Endodermal cell (in vitro differentiated cells): ENCODE measurements around the gene WHRN. TPM values are rescaled to one million over a fixed set of nuclear protein-coding genes. Genes with fewer than 3 reads are reported as not detected.

ENCODE experiments used
- DNase-seq: peaks from one replicate; pipeline ENCODE4 v3.0.0-alpha.2; 2017
- H3K27ac ChIP-seq: 2 replicates; pipeline ENCODE4 v1.5.1; 2013; ENCODE audit warnings: mild to moderate bottlenecking, low read depth, low read length, moderate library complexity
- H3K27me3 ChIP-seq: 2 replicates; pipeline ENCODE4 v1.6.1; 2013; ENCODE audit warnings: mild to moderate bottlenecking, low read length, moderate library complexity; ENCODE audit not compliant: insufficient read depth, control insufficient read depth, poor library complexity, severe bottlenecking
- H3K36me3 ChIP-seq: 2 replicates; pipeline ENCODE4 v1.7.0; 2013; ENCODE audit warnings: mild to moderate bottlenecking, low read length, moderate library complexity; ENCODE audit not compliant: control insufficient read depth, insufficient read depth
- H3K4me1 ChIP-seq: one replicate; pipeline ENCODE4 v1.7.0; 2013; ENCODE audit warnings: low read length; ENCODE audit not compliant: control insufficient read depth, insufficient read depth
- H3K4me3 ChIP-seq: 2 replicates; pipeline ENCODE4 v1.5.1; 2013; ENCODE audit warnings: mild to moderate bottlenecking, low read length, moderate library complexity
- H3K9ac ChIP-seq: 2 replicates; pipeline ENCODE4 v1.6.1; 2013; ENCODE audit warnings: mild to moderate bottlenecking, low read length, moderate library complexity; ENCODE audit not compliant: poor library complexity, severe bottlenecking; ENCODE audit errors: extremely low read depth
- H3K9me3 ChIP-seq: 2 replicates; pipeline ENCODE4 v1.6.1; 2013; ENCODE audit warnings: mild to moderate bottlenecking, low read length, moderate library complexity; ENCODE audit not compliant: control insufficient read depth
- H3K27ac Mint-ChIP-seq: 2 replicates; pipeline ENCODE4 v1.8.0; 2020; ENCODE audit warnings: mixed read lengths
- H3K27me3 Mint-ChIP-seq: 2 replicates; pipeline ENCODE4 v1.8.0; 2021; ENCODE audit warnings: mild to moderate bottlenecking, mixed read lengths; ENCODE audit not compliant: insufficient read depth
- H3K36me3 Mint-ChIP-seq: 2 replicates; pipeline ENCODE4 v1.8.0; 2020; ENCODE audit warnings: low read depth, mixed read lengths
- H3K4me1 Mint-ChIP-seq: 2 replicates; pipeline ENCODE4 v1.8.0; 2020; ENCODE audit warnings: mixed read lengths
- H3K4me3 Mint-ChIP-seq: 2 replicates; pipeline ENCODE4 v1.8.0; 2020; ENCODE audit warnings: mild to moderate bottlenecking, moderate library complexity, mixed read lengths
- H3K9me3 Mint-ChIP-seq: 2 replicates; pipeline ENCODE4 v1.8.0; 2020; ENCODE audit warnings: mild to moderate bottlenecking, mixed read lengths
- CTCF ChIP-seq: fragments of 200-600 bp; sonication (generic); conservative IDR thresholded peaks from 2 replicates; pipeline ENCODE4 v1.5.0; 2021; ENCODE audit warnings: antibody characterized with exemption, mild to moderate bottlenecking
- WGBS, 2 experiments: methylation state at CpG; one replicate each; pipeline versions ENCODE4 v1.1.5 to v1.1.7; 2013; ENCODE audit warnings: missing lambda C conversion rate in 2 of 2, mixed read lengths in 1 of 2; ENCODE audit not compliant: insufficient coverage in 1 of 2, insufficient read length in 1 of 2; 5-methylcytosine and 5-hydroxymethylcytosine counted together
- total RNA-seq, 2 donors: library from RNA; stranded (reverse); fragmentation: NEBNext Ultra II Directional in 1 of 2; extraction: Animal tissue kit (Norgen Biotek cat#: 25700) in 1 of 2; gene quantifications; 2 replicates in 1 of 2; 3 replicates in 1 of 2; pipeline ENCODE4 v1.2.1, GENCODE V29; 2021

WHRN gene
- total RNA-seq, 2 donors from 2014 or later, result 7.0 to 12.8 TPM

DNA sequence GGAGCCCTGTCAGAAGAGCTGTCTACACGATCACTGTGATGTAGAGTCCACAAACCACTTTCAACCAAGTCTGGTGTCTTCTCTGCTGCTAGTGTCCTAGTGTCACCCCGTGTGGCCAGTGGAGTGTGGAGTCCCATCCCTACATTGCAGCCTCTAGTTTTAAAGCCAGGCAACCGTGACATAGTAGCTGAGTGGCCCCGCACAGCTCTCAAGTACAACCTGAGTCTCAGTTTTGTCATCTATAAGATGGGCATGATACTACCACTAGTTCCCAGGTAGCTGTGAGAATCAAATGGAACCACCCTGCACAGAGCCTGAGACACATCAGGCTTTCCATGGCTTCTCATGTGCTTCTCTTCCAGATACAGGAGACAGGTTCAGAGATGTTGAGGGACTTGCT, 74.3 kb downstream of the WHRN start:
- Mint-ChIP-seq H3K9me3 (no peaks in the 10 kb centered on the region), H3K4me1 (no peaks in the 10 kb centered on the region), H3K4me3 (no peak overlapping the region), H3K27ac (no peak overlapping the region), H3K36me3 (no peaks in the 10 kb centered on the region), H3K27me3 (peaks cover 2% of the 10 kb centered on the region)
- DNase-seq, result no peak
- WGBS, 2 experiments, result 88 to 91% methylated on average over 4 of the region's 4 CpGs
- no peak overlapping the region for H3K9ac ChIP-seq
- H3K4me1 ChIP-seq, result no peaks in the 10 kb centered on the region
- H3K27me3 ChIP-seq, result no peaks in the 10 kb centered on the region
- no peaks in the 10 kb centered on the region for H3K36me3 ChIP-seq
- H3K27ac ChIP-seq, result no peak overlapping the region
- H3K9me3 ChIP-seq, result no peaks in the 10 kb centered on the region
- no peak for TF ChIP-seq CTCF
- H3K4me3 ChIP-seq, result no peak overlapping the region

DNA sequence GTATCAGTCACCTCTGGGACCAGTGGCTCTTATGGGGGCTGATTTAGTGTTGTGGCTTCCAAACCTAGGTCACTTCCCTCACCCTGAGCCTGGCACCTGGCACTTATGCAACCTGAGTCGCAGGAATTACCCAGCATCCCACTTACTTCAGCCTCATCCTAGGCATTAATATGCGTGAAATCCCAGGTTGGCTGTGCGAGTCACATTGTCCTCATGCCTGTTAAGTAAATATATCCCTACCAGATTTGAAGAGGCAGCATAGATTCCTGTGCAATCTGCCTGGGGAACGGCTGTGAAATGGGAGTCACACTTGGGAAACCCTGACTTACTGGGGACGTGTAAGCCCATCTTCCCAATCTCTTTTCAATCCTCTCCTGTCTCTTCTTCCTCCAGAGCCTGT, 74.8 kb downstream of the WHRN start:
- Mint-ChIP-seq H3K36me3 (no peaks in the 10 kb centered on the region), H3K4me3 (no peak overlapping the region), H3K27me3 (peaks cover 2% of the 10 kb centered on the region), H3K4me1 (no peaks in the 10 kb centered on the region), H3K27ac (no peak overlapping the region), H3K9me3 (no peaks in the 10 kb centered on the region)
- no peak overlapping the region for H3K27ac ChIP-seq
- H3K4me3 ChIP-seq, result no peak overlapping the region
- no peak for TF ChIP-seq CTCF
- 88 to 90% methylated on average over 4 to 5 of the region's 5 CpGs for WGBS, 2 experiments
- no peaks in the 10 kb centered on the region for H3K36me3 ChIP-seq
- DNase-seq, result peak; percentile 46
- no peaks in the 10 kb centered on the region for H3K27me3 ChIP-seq
- no peaks in the 10 kb centered on the region for H3K4me1 ChIP-seq
- H3K9ac ChIP-seq, result no peak overlapping the region
- no peaks in the 10 kb centered on the region for H3K9me3 ChIP-seq

GRCh38 chr9:114429488-114429887, 75.8 kb downstream of the WHRN start:
- no peaks in the 10 kb centered on the region for H3K9me3 ChIP-seq
- peaks cover 2% of the 10 kb centered on the region for H3K27me3 Mint-ChIP-seq
- H3K4me3 Mint-ChIP-seq, result no peak overlapping the region
- no peaks in the 10 kb centered on the region for H3K4me1 ChIP-seq
- TF ChIP-seq CTCF, result no peak
- no peak overlapping the region for H3K27ac Mint-ChIP-seq
- no peaks in the 10 kb centered on the region for H3K27me3 ChIP-seq
- no peaks in the 10 kb centered on the region for H3K36me3 ChIP-seq
- no peaks in the 10 kb centered on the region for H3K9me3 Mint-ChIP-seq
- H3K36me3 Mint-ChIP-seq, result no peaks in the 10 kb centered on the region
- no peak overlapping the region for H3K9ac ChIP-seq
- no peak overlapping the region for H3K4me3 ChIP-seq
- H3K27ac ChIP-seq, result no peak overlapping the region
- peak; percentile 35 for DNase-seq
- WGBS, 2 experiments, result 90 to 95% methylated on average over 4 to 6 of the region's 6 CpGs
- no peaks in the 10 kb centered on the region for H3K4me1 Mint-ChIP-seq
